DND-41 (cell line): ENCODE results near the gene RHCE.

Experiments
- ATAC-seq: fragments of 200-7000 bp; cut with Tn5 transposase; 3 replicates; pipeline ENCODE4 v1.9.1; 2021; ENCODE audit warnings: low read depth; ENCODE audit not compliant: insufficient read depth
- DNase-seq: peaks from one replicate; pipeline ENCODE4 v3.0.0-alpha.2; 2020
- H2AFZ ChIP-seq: 2 replicates; pipeline ENCODE4 v1.6.0; 2012; ENCODE audit warnings: low read depth, low read length
- H3K27ac ChIP-seq: 2 replicates; pipeline ENCODE4 v1.5.1; 2012; ENCODE audit warnings: low read length, inconsistent platforms
- H3K27me3 ChIP-seq: fragments of 200-600 bp; sonication (generic); 2 replicates; pipeline ENCODE4 v1.6.0; 2012; ENCODE audit warnings: low read length, mild to moderate bottlenecking, inconsistent platforms; ENCODE audit not compliant: insufficient read depth, poor library complexity
- H3K36me3 ChIP-seq: 2 replicates; pipeline ENCODE4 v1.5.1; 2012; ENCODE audit warnings: low read length, inconsistent platforms; ENCODE audit not compliant: insufficient read depth
- H3K4me1 ChIP-seq: 2 replicates; pipeline ENCODE4 v1.5.1; 2012; ENCODE audit warnings: mild to moderate bottlenecking, low read length; ENCODE audit not compliant: insufficient read depth
- H3K4me2 ChIP-seq: 2 replicates; pipeline ENCODE4 v1.6.0; 2012; ENCODE audit warnings: mild to moderate bottlenecking, moderate library complexity, low read length, inconsistent platforms; ENCODE audit not compliant: insufficient read depth
- H3K4me3 ChIP-seq, 2 experiments: fragments of 200-600 bp in 1 of 2; shearing (Covaris generic) in 1 of 2; 2 replicates each; pipeline ENCODE4 v1.5.1; 2012 to 2016; ENCODE audit warnings: inconsistent platforms in 2 of 2, low read length in 2 of 2, mild to moderate bottlenecking in 2 of 2, low read depth in 1 of 2, moderate library complexity in 1 of 2
- H3K79me2 ChIP-seq: 2 replicates; pipeline ENCODE4 v1.6.0; 2012; ENCODE audit warnings: low read length, inconsistent platforms; ENCODE audit not compliant: insufficient read depth
- H3K9ac ChIP-seq: 2 replicates; pipeline ENCODE4 v1.6.0; 2012; ENCODE audit warnings: low read depth, mild to moderate bottlenecking, inconsistent platforms, low read length, moderate library complexity
- H3K9me3 ChIP-seq: 2 replicates; pipeline ENCODE4 v1.5.1; 2012; ENCODE audit warnings: low read length, moderate library complexity, mild to moderate bottlenecking, inconsistent platforms; ENCODE audit not compliant: insufficient read depth, severe bottlenecking
- H4K20me1 ChIP-seq: 2 replicates; pipeline ENCODE4 v1.6.0; 2012; ENCODE audit warnings: low read length; ENCODE audit not compliant: insufficient read depth
- EZH2 ChIP-seq: IDR thresholded peaks from 3 replicates; pipeline ENCODE4 v1.6.1; 2012; ENCODE audit warnings: borderline replicate concordance, low read depth, mild to moderate bottlenecking, moderate library complexity, low read length, inconsistent platforms; ENCODE audit not compliant: severe bottlenecking
- TF ChIP-seq, protein P1 (sequence below): IDR thresholded peaks from 2 replicates; pipeline ENCODE4 v1.5.1; 2012; ENCODE audit warnings: borderline replicate concordance, low read length, moderate library complexity, mild to moderate bottlenecking; ENCODE audit not compliant: poor library complexity, severe bottlenecking; ENCODE audit errors: extremely low read depth

Gene RHCE

DNA sequence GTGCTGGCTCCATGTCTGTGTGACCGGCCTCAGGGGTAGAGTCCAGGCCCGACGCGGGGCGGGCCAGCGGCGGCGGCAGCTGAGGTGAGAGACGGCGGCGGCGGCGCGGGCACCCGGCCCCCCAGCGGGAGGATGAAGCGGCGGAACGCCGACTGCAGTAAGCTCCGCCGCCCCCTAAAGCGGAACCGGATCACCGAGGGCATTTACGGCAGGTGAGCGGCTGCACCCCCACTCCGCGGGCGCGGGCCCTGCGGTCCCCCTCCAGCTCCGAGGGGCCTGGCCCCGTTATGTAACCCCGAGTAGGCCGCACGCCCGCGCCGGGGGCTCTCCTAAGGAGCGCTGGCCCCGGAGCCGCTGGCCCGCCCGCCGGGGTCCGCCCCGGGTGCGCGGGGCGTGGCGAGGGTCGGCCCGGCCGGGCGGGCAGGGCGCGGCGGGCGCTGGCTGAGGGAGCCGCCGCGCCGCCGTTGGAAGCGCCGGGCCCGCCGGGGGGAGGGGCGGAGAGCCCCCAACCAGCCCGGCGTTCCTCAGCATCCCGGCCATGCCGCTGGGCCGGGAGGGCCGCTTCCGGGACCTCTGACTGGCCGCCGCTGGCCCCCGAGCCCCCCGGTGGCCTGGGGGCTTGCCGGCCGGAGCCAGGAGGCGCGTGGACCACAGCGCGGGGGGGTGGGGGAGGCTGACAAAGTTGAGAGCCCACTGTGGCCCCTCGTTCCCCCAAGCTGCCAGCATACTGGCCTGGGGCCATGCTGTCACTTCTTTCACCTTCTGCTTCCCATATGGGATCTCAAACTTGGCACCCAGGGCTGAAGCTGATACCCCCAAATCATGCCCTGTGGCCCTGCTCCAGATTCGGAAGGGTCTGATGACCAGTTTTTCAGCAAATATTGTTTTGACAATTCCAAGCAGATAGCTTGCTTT lies 10.6 kb upstream of the RHCE start:
- H3K9me3 ChIP-seq, result no peaks in the 10 kb centered on the region
- peak overlapping the region; percentile 82 for H3K9ac ChIP-seq
- H3K27ac ChIP-seq, result peak overlapping the region; percentile 63
- peak overlapping the region; percentile 77 for H2AFZ ChIP-seq
- no peak for TF ChIP-seq EZH2
- TF ChIP-seq, protein P1, sequence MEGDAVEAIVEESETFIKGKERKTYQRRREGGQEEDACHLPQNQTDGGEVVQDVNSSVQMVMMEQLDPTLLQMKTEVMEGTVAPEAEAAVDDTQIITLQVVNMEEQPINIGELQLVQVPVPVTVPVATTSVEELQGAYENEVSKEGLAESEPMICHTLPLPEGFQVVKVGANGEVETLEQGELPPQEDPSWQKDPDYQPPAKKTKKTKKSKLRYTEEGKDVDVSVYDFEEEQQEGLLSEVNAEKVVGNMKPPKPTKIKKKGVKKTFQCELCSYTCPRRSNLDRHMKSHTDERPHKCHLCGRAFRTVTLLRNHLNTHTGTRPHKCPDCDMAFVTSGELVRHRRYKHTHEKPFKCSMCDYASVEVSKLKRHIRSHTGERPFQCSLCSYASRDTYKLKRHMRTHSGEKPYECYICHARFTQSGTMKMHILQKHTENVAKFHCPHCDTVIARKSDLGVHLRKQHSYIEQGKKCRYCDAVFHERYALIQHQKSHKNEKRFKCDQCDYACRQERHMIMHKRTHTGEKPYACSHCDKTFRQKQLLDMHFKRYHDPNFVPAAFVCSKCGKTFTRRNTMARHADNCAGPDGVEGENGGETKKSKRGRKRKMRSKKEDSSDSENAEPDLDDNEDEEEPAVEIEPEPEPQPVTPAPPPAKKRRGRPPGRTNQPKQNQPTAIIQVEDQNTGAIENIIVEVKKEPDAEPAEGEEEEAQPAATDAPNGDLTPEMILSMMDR, result no peak
- H3K4me2 ChIP-seq, result peak overlapping the region; percentile 97
- H3K4me1 ChIP-seq, result peaks cover 54% of the 10 kb centered on the region
- DNase-seq, result no peak
- H3K4me3 ChIP-seq, result peak overlapping the region; percentile 75 to 77
- H3K79me2 ChIP-seq, result peaks cover 55% of the 10 kb centered on the region
- ATAC-seq, result peak; percentile 18
- H3K36me3 ChIP-seq, result no peaks in the 10 kb centered on the region
- peaks cover 42% of the 10 kb centered on the region for H4K20me1 ChIP-seq
- H3K27me3 ChIP-seq, result no peaks in the 10 kb centered on the region

GRCh38 chr1:25430073-25430966 lies 9.7 kb upstream of the RHCE start, which contains the start of gene MACO1:
MACO1 (plus strand) TSS chr1:25430897; CDS start chr1:25431099, 202 bp downstream.
- Histone ChIP-seq H2AFZ (peak within 1 kb of the TSS; percentile 81), H3K4me1 (peaks cover 48% of the 10 kb centered on the region), H3K27me3 (no peaks in the 10 kb centered on the region), H3K9me3 (no peaks in the 10 kb centered on the region), H3K4me3 (peak within 1 kb of the TSS; percentile 75 to 77), H3K36me3 (no peaks in the 10 kb centered on the region), H4K20me1 (peaks cover 33% of the 10 kb centered on the region), H3K27ac (peak within 1 kb of the TSS; percentile 75), H3K4me2 (peak within 1 kb of the TSS; percentile 97), H3K9ac (peak within 1 kb of the TSS; percentile 82), H3K79me2 (peaks cover 46% of the 10 kb centered on the region)
- peak; percentile 91 for ATAC-seq
- TF ChIP-seq EZH2, result no peak
- TF ChIP-seq, protein P1, result peak; percentile 7
- DNase-seq, result peak; percentile 96

- Histone ChIP-seq H4K20me1 (peaks cover 19% of the 10 kb centered on the region), H3K9me3 (no peaks in the 10 kb centered on the region), H3K4me1 (peaks cover 31% of the 10 kb centered on the region), H2AFZ (no peak overlapping the region), H3K27ac (no peak overlapping the region), H3K9ac (no peak overlapping the region), H3K4me3 (no peak overlapping the region), H3K36me3 (no peaks in the 10 kb centered on the region), H3K4me2 (no peak overlapping the region; the same call in 1 of the 2 replicates), H3K27me3 (no peaks in the 10 kb centered on the region), H3K79me2 (peaks cover 29% of the 10 kb centered on the region)
- DNase-seq (no peak), ATAC-seq (no peak)
- TF ChIP-seq, protein P1, result no peak
- no peak for TF ChIP-seq EZH2
Observed at GRCh38 chr1:25428475-25429166, 8.0 kb upstream of the RHCE start.
